ENCODE results near the gene PRRX2.

Gene PRRX2

DNA sequence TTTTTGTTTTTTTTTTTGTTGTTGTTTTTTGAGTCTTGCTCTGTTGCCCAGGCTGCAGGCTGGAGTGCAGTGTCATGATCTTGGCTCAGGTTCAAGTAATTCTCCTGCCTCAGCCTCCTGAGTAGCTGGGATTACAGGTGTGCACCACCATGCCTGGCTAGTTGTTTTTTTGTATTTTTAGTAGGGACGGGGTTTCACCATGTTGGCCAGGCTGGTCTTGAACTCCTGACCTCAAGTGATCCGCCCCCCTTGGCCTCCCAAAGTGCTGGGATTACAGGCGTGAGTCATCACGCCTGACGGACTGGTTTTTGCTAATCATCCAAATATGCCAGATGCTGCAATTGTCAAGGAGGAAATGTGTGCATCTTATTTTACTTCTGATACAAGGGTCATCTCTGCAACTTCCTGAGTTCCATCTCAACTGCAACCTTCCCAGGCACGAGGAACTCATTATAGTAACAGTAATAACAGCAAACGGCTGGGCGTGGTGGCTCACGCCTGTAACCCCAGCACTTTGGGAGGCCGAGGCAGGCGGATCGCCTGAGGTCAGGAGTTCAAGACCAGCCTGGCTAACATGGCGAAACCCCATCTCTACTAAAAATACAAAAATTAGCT lies 97.0 kb downstream of the PRRX2 start:
- peak; percentile 60 for DNase-seq

DNA sequence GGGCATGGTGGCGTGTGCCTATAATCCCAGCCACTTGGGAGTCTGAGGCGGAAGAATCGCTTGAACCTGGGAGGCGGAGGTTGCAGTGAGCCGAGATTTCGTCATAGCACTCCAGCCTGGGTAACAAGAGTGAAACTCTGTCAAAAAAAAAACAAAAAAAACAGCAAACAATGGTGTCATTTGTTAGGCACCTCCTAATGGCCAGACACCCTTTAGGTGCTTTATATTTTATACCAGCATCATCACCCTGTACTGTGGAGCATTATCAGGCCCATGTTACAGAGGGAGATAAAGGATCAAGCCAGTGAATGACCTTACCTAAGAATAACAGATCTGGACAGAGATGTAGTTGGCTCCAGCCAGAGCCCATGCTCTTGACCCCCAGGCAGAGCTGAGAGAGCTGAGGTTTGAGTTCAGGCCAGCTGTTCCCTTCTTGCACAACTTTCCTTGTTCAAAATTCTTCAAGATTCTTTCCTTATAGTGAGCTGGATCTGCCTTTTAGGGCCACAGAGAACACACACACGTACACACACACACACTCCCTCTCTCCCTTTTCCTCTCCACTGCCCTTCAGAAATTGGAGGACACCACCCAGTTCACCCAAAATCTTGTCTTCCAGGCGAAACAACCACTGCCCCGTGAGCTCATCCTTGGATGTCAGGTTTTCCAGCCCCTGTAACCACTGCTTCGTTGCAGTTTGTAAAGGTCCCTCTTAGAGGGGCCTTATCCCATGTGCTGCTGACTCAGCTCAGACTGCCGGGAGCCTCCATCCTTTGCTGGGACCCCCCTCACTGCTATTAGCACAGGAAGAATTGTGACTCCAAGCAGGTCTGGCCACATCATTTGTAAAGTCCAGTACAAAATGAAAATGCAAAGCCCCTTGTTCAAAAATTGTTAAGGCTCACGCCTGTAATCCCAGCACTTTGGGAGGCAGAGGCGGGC lies 97.8 kb downstream of the PRRX2 start:
- DNase-seq, result no peak

DNA sequence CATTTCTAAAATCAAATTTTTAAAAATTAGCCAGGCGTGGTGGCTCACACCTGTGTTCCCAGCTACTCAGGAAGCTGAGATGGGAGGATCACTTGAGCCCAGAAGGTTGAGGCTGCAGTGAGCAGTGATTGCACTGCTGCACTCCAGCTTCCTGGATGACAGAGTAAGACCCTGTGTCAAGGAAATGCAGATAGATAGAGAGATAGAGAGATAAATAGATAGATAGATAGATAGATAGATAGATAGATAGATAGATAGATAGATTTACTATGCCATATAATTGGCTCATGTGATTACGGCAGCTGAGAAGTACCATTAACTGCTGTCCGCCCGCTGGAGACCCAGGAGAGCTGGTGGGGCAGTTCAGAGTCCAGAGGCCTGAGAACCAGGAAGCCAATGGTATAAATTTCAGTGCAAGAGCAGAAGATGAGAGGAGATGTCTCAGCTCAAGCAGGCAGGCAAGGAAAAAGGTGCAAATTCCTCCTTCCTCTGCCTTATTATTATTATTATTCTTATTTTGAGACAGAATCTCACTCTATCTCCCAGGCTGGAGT lies 100.4 kb downstream of the PRRX2 start:
- DNase-seq, result no peak

DNA sequence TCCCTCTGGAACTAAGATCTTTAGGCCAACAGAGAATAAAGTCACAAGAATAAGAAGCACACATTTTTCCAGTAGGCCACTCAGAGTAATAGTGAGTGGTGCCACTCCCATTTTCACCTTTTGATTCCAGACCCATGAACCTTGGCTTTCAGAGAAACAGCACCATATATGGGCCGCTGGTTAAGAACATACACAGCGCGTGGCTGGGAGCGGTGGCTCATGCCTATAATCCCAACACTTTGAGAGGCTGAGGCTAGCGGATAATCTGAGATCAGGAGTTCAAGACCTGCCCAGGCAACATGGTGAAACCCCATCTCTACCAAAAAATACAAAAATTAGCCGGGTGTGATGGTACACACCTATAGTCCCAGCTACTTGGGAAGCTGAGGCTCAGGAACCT lies 103.0 kb downstream of the PRRX2 start:
- DNase-seq, result no peak

DNA sequence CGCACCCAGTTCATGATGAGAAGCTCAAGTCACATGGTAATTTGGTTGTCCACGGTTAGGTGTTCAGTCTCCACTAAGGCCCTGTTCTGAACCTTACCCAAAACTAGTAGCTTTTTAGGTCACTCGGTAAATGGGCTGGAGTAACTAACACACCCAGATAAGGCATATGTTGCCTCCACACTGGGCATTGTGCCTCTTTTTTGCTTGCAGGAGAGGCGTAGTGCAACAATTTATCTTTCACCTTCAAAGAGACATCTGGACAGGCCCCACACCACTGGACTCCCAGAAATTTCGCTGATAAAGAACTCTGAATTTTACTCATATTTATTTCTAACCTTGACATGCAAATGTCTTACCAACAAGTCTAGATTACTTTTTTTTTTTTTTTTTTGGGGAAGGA lies 104.2 kb downstream of the PRRX2 start:
- DNase-seq, result no peak

DNA sequence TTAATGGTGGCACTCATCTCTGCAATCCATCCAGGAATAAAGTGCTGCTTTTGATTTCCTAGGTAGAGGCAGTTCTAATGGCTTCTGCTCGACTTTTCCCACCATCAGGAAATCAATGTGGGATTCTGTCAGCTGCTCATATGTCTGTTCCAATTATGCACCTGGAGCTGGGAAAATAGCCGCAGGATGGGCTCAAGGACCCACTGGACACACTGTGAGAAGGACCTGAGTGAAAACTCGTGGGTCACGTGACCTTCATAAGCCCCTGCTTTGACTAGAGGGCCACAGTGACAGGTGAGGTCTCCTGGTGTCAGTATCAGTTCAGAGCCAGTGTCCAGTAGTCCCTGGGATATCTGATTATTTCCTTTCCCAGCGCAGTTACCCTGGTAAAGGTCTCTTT lies 105.3 kb downstream of the PRRX2 start:
- no peak for DNase-seq
